Skeletal muscle satellite cell (primary cell): ENCODE results near the gene PDAP1.
"Not testable (repeated sequence)": the region's sequence is repeated elsewhere in the genome, so short reads cannot be mapped to it uniquely, and the experiment has no call there.

Experiments used
- H3K27me3 ChIP-seq: 2 replicates; pipeline ENCODE4 v1.7.0; 2013; ENCODE audit warnings: low read length; ENCODE audit not compliant: control insufficient read depth, insufficient read depth
- H3K36me3 ChIP-seq: 2 replicates; pipeline ENCODE4 v1.7.0; 2013; ENCODE audit warnings: mild to moderate bottlenecking, control low read depth, low read length; ENCODE audit not compliant: insufficient read depth
- H3K4me1 ChIP-seq: 2 replicates; pipeline ENCODE4 v1.7.0; 2013; ENCODE audit warnings: low read length; ENCODE audit not compliant: control insufficient read depth, insufficient read depth
- H3K4me2 ChIP-seq: 2 replicates; pipeline ENCODE4 v1.7.0; 2013; ENCODE audit warnings: mild to moderate bottlenecking, low read length
- H3K4me3 ChIP-seq: 2 replicates; pipeline ENCODE4 v1.7.0; 2013; ENCODE audit warnings: low read length
- H3K9ac ChIP-seq: 2 replicates; pipeline ENCODE4 v1.7.0; 2013; ENCODE audit warnings: mild to moderate bottlenecking, low read depth, low read length, moderate library complexity
- H3K9me3 ChIP-seq: replicated peaks from 2 replicates; pipeline ENCODE4 v1.7.0; 2013; ENCODE audit warnings: mild to moderate bottlenecking, control low read depth, low read length

PDAP1 gene

DNA sequence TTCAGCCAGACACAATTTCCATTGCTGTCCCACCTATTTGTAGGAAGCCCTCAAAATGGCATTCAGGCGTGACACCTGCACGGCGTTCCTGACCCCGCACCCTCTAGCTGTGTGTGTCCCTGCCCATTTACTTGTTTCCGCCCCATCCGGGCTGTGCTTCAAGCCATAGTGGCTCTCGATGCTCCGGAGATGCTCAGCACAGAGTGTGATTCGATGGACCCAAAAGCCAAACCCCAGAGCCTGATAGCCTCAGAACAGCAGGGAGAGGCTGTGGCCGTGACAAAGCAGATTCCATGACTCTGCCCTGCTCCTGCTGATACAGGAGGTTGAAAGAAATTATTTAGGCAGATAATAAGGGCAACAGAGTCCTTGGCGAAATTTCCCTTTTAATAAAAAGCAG is 13.8 kb upstream of the PDAP1 start:
- Histone ChIP-seq H3K9ac (no peak overlapping the region), H3K4me3 (no peak overlapping the region), H3K4me2 (no peak overlapping the region), H3K9me3 (no peaks in the 10 kb centered on the region), H3K4me1 (no peaks in the 10 kb centered on the region), H3K36me3 (peaks cover 54% of the 10 kb centered on the region), H3K27me3 (no peaks in the 10 kb centered on the region)

DNA sequence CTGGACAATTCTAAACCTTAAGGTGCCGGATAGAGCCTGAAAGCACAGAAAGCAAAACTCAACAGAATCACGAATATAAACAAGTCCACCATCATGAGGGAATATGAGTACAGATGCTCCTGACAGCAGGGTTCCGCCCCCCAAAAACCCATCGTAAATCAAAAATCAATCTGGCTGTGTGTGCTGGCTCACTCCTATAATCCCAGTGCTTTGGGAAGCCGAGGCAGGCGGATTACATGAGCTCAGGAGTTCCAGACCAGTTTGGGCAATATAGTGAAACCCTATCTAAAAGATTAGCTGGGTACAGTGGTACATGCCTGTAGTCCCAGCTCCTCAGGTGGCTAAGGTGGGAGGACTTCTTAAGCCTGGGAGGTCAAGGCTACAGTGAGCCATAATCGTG is 12.6 kb upstream of the PDAP1 start:
- Histone ChIP-seq H3K9me3 (no peaks in the 10 kb centered on the region), H3K36me3 (peaks cover 65% of the 10 kb centered on the region)

GRCh38 chr7:99420213-99420612 is 11.8 kb upstream of the PDAP1 start:
- Histone ChIP-seq H3K4me2 (no peak overlapping the region), H3K9me3 (no peaks in the 10 kb centered on the region), H3K27me3 (no peaks in the 10 kb centered on the region), H3K4me3 (no peak overlapping the region), H3K9ac (no peak overlapping the region), H3K4me1 (no peaks in the 10 kb centered on the region), H3K36me3 (peaks cover 69% of the 10 kb centered on the region)

More for the DNA sequence above, 12.6 kb upstream of the PDAP1 start:
- Histone ChIP-seq H3K9ac (no peak overlapping the region), H3K4me2 (no peak overlapping the region), H3K4me3 (no peak overlapping the region), H3K27me3 (no peaks in the 10 kb centered on the region), H3K4me1 (no peaks in the 10 kb centered on the region)

- Histone ChIP-seq H3K27me3 (no peaks in the 10 kb centered on the region), H3K4me2 (no peak overlapping the region), H3K9me3 (no peaks in the 10 kb centered on the region), H3K9ac (no peak overlapping the region), H3K4me3 (no peak overlapping the region), H3K36me3 (peaks cover 68% of the 10 kb centered on the region), H3K4me1 (no peaks in the 10 kb centered on the region)
Observed at GRCh38 chr7:99419323-99420021, 11.1 kb upstream of the PDAP1 start.

GRCh38 chr7:99418260-99418659 is 9.9 kb upstream of the PDAP1 start:
- H3K27me3 ChIP-seq, result no peaks in the 10 kb centered on the region
- no peak overlapping the region for H3K4me3 ChIP-seq
- no peaks in the 10 kb centered on the region for H3K9me3 ChIP-seq
- peaks cover 64% of the 10 kb centered on the region for H3K36me3 ChIP-seq
- no peak overlapping the region for H3K4me2 ChIP-seq
- no peaks in the 10 kb centered on the region for H3K4me1 ChIP-seq
- H3K9ac ChIP-seq, result no peak overlapping the region

DNA sequence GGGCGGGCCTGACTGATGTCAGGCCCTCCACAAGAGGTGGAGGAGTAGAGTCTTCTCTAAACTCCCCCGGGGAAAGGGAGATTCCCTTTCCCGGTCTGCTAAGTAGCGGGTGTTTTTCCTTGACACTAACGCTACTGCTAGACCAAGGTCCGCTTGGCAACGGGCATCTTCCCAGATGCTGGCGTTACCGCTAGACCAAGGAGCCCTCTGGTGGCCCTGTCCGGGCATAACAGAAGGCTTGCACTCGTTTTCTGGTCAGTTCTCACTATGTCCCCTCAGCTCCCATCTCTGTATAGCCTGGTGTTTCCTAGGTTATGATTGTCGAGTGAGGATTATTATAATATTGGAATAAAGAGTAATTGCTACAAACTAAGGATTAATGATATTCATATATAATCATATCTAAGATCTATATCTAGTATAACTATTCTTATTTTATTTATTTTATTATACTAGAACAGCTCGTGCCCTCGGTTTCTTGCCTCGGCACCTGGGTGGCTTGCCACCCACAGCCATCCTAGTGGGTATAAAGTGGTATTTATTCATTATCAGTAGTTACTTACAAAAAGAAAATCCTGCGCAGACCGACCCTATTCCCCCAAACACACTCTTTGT is 7.2 kb upstream of the PDAP1 start:
- H3K4me3 ChIP-seq, H3K9me3 ChIP-seq, H3K4me1 ChIP-seq, H3K27me3 ChIP-seq, H3K9ac ChIP-seq, H3K4me2 ChIP-seq: not testable (repeated sequence)
- H3K36me3 ChIP-seq, result peaks cover 79% of the 10 kb centered on the region

DNA sequence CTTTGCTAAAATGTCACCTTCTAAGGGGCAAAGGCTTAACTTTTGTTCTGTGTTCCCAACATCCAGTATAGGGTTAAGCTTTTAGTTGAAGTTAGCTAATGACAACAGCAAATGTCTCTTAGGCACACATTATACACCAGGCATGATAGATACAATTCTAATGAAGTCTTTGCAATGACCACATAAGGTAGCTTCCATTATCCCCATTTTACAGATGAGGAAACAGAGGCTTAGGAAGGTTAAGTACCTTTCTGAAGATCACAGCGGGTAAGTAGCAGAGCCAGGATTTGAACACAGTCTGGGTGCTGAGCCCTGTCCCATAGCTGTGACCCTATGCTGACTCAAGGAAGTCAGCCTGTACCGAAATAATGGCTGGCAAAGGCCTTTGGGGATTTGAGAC is 2.2 kb upstream of the PDAP1 start:
- H3K9ac ChIP-seq, result peak overlapping the region; percentile 97
- peaks cover 40% of the 10 kb centered on the region for H3K36me3 ChIP-seq
- no peaks in the 10 kb centered on the region for H3K27me3 ChIP-seq
- H3K4me2 ChIP-seq, result peak overlapping the region; percentile 91
- H3K4me3 ChIP-seq, result no peak overlapping the region
- H3K4me1 ChIP-seq, result peaks cover 23% of the 10 kb centered on the region
- no peaks in the 10 kb centered on the region for H3K9me3 ChIP-seq

- no peaks in the 10 kb centered on the region for H3K27me3 ChIP-seq
- no peaks in the 10 kb centered on the region for H3K9me3 ChIP-seq
- peak overlapping the region; percentile 97 for H3K9ac ChIP-seq
- H3K36me3 ChIP-seq, result peaks cover 37% of the 10 kb centered on the region
- H3K4me3 ChIP-seq, result peak overlapping the region; percentile 93
- peaks cover 26% of the 10 kb centered on the region for H3K4me1 ChIP-seq
- H3K4me2 ChIP-seq, result peak overlapping the region; percentile 91
Observed at GRCh38 chr7:99409806-99410205, 1.4 kb upstream of the PDAP1 start.

GRCh38 chr7:99409192-99409572 is 785 bp upstream of the PDAP1 start:
- no peaks in the 10 kb centered on the region for H3K9me3 ChIP-seq
- H3K4me1 ChIP-seq, result peaks cover 32% of the 10 kb centered on the region
- H3K9ac ChIP-seq, result peak overlapping the region; percentile 97
- peak overlapping the region; percentile 93 for H3K4me3 ChIP-seq
- H3K36me3 ChIP-seq, result peaks cover 39% of the 10 kb centered on the region
- H3K27me3 ChIP-seq, result no peaks in the 10 kb centered on the region
- H3K4me2 ChIP-seq, result peak overlapping the region; percentile 91

GRCh38 chr7:99407872-99408378 is 472 bp downstream of the PDAP1 start:
- peak overlapping the region; percentile 97 for H3K9ac ChIP-seq
- H3K4me2 ChIP-seq, result peak overlapping the region; percentile 91
- H3K27me3 ChIP-seq, result no peaks in the 10 kb centered on the region
- peak overlapping the region; percentile 93 for H3K4me3 ChIP-seq
- H3K9me3 ChIP-seq, result no peaks in the 10 kb centered on the region
- peaks cover 43% of the 10 kb centered on the region for H3K36me3 ChIP-seq
- H3K4me1 ChIP-seq, result peaks cover 36% of the 10 kb centered on the region

GRCh38 chr7:99406557-99406956 is 1.8 kb downstream of the PDAP1 start:
- Histone ChIP-seq H3K4me1 (peaks cover 36% of the 10 kb centered on the region), H3K4me3 (peak overlapping the region; percentile 93)

DNA sequence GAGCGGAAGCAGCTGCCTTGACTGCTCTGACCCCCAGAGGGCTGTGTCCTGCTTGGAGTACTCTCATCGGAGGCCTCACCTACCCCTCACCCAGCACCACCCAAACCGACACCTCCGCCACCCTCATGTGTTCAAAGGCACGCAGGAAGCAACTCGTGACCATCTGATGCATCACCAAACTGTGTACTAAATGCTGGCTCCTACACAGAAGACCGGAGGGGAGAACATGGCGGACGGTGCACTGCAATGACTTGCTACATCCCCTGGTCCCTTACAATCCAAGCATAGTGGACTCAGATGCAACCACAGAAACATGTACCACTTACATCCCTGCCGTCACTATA is 3.4 kb downstream of the PDAP1 start:
- H3K4me3 ChIP-seq, result no peak overlapping the region
- H3K27me3 ChIP-seq, result no peaks in the 10 kb centered on the region
- H3K9me3 ChIP-seq, result no peaks in the 10 kb centered on the region
- H3K4me2 ChIP-seq, result no peak overlapping the region
- H3K36me3 ChIP-seq, result peaks cover 38% of the 10 kb centered on the region
- no peak overlapping the region for H3K9ac ChIP-seq
- H3K4me1 ChIP-seq, result peaks cover 30% of the 10 kb centered on the region

More at GRCh38 chr7:99406557-99406956, 1.8 kb downstream of the PDAP1 start:
- peak overlapping the region; percentile 91 for H3K4me2 ChIP-seq
- H3K27me3 ChIP-seq, result no peaks in the 10 kb centered on the region
- H3K9me3 ChIP-seq, result no peaks in the 10 kb centered on the region
- peak overlapping the region; percentile 97 for H3K9ac ChIP-seq
- peaks cover 37% of the 10 kb centered on the region for H3K36me3 ChIP-seq
